ENCODE data around the gene SPATA6.

GRCh38 chr1:48249868-48250267 lies 222.1 kb downstream of the SPATA6 start:
- TF ChIP-seq, protein P1, sequence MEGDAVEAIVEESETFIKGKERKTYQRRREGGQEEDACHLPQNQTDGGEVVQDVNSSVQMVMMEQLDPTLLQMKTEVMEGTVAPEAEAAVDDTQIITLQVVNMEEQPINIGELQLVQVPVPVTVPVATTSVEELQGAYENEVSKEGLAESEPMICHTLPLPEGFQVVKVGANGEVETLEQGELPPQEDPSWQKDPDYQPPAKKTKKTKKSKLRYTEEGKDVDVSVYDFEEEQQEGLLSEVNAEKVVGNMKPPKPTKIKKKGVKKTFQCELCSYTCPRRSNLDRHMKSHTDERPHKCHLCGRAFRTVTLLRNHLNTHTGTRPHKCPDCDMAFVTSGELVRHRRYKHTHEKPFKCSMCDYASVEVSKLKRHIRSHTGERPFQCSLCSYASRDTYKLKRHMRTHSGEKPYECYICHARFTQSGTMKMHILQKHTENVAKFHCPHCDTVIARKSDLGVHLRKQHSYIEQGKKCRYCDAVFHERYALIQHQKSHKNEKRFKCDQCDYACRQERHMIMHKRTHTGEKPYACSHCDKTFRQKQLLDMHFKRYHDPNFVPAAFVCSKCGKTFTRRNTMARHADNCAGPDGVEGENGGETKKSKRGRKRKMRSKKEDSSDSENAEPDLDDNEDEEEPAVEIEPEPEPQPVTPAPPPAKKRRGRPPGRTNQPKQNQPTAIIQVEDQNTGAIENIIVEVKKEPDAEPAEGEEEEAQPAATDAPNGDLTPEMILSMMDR (IDR thresholded peaks at IDR 0.05; ENCODE audit: control extremely low read depth in 1 of 3, insufficient read depth in 1 of 3, low read depth in 1 of 3, low read length in 3 of 3) = peak; percentile 44 to 70 (median 62)
- no peak for TF ChIP-seq POLR2A (IDR thresholded peaks at IDR 0.05; ENCODE audit: control extremely low read depth in 1 of 2, low read depth in 2 of 2, low read length in 2 of 2)

Measured in H1 (cell line).